ENCODE data around the gene LRP1B.

GRCh38 chr2:141595316-141595920 is 535.4 kb downstream of the LRP1B start:
- TF ChIP-seq CTCF (IDR thresholded peaks at IDR 0.05) (no peak), ZFX (IDR thresholded peaks at IDR 0.05; ENCODE audit: borderline replicate concordance) (no peak)
